ENCODE data around the gene KIF24. TPM values are rescaled to one million over a fixed set of nuclear protein-coding genes. Genes with fewer than 3 reads are reported as not detected.
"Not testable (repeated sequence)": the region's sequence is repeated elsewhere in the genome, so short reads cannot be mapped to it uniquely, and the experiment has no call there.

Gene KIF24
- total RNA-seq, 4 donors from 2014 or later: 1.7 to 7.8 (median 4.6) TPM

- intact Hi-C loops (cut with DNase I): no loop called here
- 80 to 87% methylated on average over 51 to 60 of the region's 60 CpGs for WGBS, 2 donors
- no peaks in the 10 kb centered on the region for H3K36me3 ChIP-seq
Observed at GRCh38 chr9:34371886-34372466, 42.9 kb upstream of the KIF24 start.

GRCh38 chr9:34370970-34371880 is 42.2 kb upstream of the KIF24 start:
- DNase-seq: no peak

More at GRCh38 chr9:34371886-34372466, 42.9 kb upstream of the KIF24 start:
- TF ChIP-seq, protein P1, sequence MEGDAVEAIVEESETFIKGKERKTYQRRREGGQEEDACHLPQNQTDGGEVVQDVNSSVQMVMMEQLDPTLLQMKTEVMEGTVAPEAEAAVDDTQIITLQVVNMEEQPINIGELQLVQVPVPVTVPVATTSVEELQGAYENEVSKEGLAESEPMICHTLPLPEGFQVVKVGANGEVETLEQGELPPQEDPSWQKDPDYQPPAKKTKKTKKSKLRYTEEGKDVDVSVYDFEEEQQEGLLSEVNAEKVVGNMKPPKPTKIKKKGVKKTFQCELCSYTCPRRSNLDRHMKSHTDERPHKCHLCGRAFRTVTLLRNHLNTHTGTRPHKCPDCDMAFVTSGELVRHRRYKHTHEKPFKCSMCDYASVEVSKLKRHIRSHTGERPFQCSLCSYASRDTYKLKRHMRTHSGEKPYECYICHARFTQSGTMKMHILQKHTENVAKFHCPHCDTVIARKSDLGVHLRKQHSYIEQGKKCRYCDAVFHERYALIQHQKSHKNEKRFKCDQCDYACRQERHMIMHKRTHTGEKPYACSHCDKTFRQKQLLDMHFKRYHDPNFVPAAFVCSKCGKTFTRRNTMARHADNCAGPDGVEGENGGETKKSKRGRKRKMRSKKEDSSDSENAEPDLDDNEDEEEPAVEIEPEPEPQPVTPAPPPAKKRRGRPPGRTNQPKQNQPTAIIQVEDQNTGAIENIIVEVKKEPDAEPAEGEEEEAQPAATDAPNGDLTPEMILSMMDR (IDR thresholded peaks at IDR 0.05): no peak
- TF ChIP-seq POLR2A (IDR thresholded peaks at IDR 0.05): no peak
- peaks cover 4 to 5% of the 10 kb centered on the region in 2 donors for H3K4me1 ChIP-seq
- H3K9me3 ChIP-seq: no peaks in the 10 kb centered on the region
- H3K27me3 ChIP-seq: no peaks in the 10 kb centered on the region
- no peak overlapping the region for H3K4me3 ChIP-seq (replicated peaks in 1 of 3)
- no peak overlapping the region for H3K27ac ChIP-seq
- DNase-seq: no peak

DNA sequence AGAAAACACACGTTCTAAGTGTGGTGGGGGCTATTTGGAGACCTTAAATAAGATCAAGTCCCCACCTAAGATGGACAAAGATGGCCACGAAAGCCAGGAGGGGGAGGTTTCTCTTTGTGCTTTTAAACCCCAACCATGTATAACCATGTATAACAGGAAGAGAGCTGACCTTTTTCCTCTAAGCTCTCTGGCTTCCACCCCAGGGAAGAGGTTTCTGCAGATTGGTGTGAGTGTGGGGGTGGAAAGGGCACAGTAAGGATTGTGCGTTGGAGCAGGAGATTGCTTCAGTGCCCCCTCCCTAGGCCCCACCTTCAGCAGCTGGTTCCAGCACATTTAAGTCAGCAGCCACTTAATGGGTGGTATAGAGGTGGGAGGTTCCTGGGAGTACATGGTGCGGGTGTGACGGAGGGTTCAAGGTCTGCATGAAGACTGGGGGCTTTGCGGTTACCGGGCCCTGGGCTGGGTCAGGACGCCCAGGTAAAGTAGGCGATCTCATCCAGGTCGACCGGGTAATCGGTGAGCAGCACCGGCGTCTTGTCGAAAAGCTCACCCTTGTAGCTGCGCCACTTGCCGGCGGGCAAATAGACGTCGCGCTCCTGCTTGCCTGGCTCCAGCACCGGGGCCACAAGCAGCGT is 41.4 kb upstream of the KIF24 start:
- WGBS, 2 donors: 81 to 83% methylated on average over 8 to 23 of the region's 23 CpGs
- Histone ChIP-seq H3K27ac (no peak overlapping the region), H3K27me3 (no peaks in the 10 kb centered on the region), H3K4me3 (replicated peaks in 1 of 3) (no peak overlapping the region), H3K4me1 (no peaks in the 10 kb centered on the region), H3K9me3 (no peaks in the 10 kb centered on the region), H3K36me3 (no peaks in the 10 kb centered on the region)
- TF ChIP-seq, protein P1 (IDR thresholded peaks at IDR 0.05): no peak
- no peak for TF ChIP-seq POLR2A (IDR thresholded peaks at IDR 0.05)
- intact Hi-C loops (cut with DNase I): no loop called here
- no peak for DNase-seq

More at GRCh38 chr9:34370970-34371880, 42.2 kb upstream of the KIF24 start:
- Histone ChIP-seq H3K27me3 (no peaks in the 10 kb centered on the region), H3K36me3 (no peaks in the 10 kb centered on the region), H3K4me1 (peaks cover 4 to 5% of the 10 kb centered on the region in 2 donors), H3K9me3 (no peaks in the 10 kb centered on the region), H3K27ac (no peak overlapping the region), H3K4me3 (replicated peaks in 1 of 3) (no peak overlapping the region)
- intact Hi-C loops (cut with DNase I): no loop called here
- no peak for TF ChIP-seq POLR2A (IDR thresholded peaks at IDR 0.05)
- TF ChIP-seq, protein P1 (IDR thresholded peaks at IDR 0.05): no peak
- WGBS, 2 donors: 75 to 76% methylated on average over 58 to 82 of the region's 105 CpGs

DNA sequence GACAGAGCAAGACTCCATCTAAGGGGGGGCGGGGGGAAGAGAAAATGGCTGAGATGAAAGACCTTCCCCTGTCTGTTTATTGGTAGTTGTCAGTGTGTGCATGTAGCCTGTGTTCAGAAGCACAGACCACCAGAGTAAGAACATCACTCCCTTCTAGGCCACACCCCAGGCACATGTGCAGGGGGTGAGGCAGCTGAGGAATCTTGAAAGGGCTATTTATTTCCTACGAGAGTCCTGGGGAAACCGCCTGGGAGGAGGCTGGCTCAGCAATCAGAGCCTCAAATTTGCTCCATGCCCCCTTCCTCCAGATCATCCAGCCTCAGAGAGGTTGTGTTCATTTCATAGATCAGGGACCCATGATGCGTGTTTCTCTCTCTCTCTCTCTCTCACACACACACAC is 40.6 kb upstream of the KIF24 start:
- intact Hi-C loops (cut with DNase I): no loop called here
- H3K4me1 ChIP-seq: no peaks in the 10 kb centered on the region
- H3K36me3 ChIP-seq: no peaks in the 10 kb centered on the region
- H3K27ac ChIP-seq: no peak overlapping the region
- H3K4me3 ChIP-seq (replicated peaks in 1 of 3): no peak overlapping the region
- no peaks in the 10 kb centered on the region for H3K27me3 ChIP-seq
- 97 to 100% methylated on average over 4 of the region's 4 CpGs for WGBS, 2 donors
- TF ChIP-seq, protein P1 (IDR thresholded peaks at IDR 0.05): no peak
- TF ChIP-seq POLR2A (IDR thresholded peaks at IDR 0.05): no peak
- no peaks in the 10 kb centered on the region for H3K9me3 ChIP-seq
- no peak for DNase-seq

DNA sequence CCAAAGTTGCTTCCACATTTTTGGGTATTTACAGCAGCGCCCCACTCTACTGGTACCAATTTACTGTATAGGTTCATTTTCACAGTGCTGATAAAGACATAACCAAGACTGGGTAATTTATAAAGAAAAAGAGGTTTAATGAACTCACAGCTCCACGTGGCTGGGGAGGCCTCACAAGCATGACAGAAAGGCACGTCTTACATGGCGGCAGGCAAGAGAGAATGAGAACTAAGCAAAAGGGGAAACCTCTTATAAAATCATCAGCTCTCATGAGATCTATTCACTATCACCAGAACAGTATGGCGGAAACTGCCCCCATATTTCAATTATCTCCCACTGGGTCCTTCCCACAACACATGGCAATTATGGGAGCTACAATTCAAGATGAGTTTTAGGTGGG is 39.7 kb upstream of the KIF24 start:
- H3K4me1 ChIP-seq; H3K4me3 ChIP-seq (replicated peaks in 1 of 3); H3K9me3 ChIP-seq; H3K36me3 ChIP-seq; DNase-seq; intact Hi-C loops (cut with DNase I); H3K27ac ChIP-seq; H3K27me3 ChIP-seq: not testable (repeated sequence)
- 95 to 98% methylated on average over 5 of the region's 5 CpGs for WGBS, 2 donors

GRCh38 chr9:34367751-34368410 is 38.8 kb upstream of the KIF24 start:
- H3K9me3 ChIP-seq; intact Hi-C loops (cut with DNase I); H3K36me3 ChIP-seq; H3K27ac ChIP-seq; H3K4me1 ChIP-seq; H3K27me3 ChIP-seq; DNase-seq; H3K4me3 ChIP-seq (replicated peaks in 1 of 3): not testable (repeated sequence)
- WGBS, 2 donors: 90 to 100% methylated on average over 2 to 3 of the region's 3 CpGs

Measured in thyroid gland (tissue), 4 donors.